ENCODE data around the gene TPRX2. TPM values are rescaled to one million over a fixed set of nuclear protein-coding genes. Genes with fewer than 3 reads are reported as not detected.
"Not testable (repeated sequence)": the region's sequence is repeated elsewhere in the genome, so short reads cannot be mapped to it uniquely, and the experiment has no call there.

TPRX2 gene
- total RNA-seq, 1 experiment from 2014 or later, result not detected

DNA sequence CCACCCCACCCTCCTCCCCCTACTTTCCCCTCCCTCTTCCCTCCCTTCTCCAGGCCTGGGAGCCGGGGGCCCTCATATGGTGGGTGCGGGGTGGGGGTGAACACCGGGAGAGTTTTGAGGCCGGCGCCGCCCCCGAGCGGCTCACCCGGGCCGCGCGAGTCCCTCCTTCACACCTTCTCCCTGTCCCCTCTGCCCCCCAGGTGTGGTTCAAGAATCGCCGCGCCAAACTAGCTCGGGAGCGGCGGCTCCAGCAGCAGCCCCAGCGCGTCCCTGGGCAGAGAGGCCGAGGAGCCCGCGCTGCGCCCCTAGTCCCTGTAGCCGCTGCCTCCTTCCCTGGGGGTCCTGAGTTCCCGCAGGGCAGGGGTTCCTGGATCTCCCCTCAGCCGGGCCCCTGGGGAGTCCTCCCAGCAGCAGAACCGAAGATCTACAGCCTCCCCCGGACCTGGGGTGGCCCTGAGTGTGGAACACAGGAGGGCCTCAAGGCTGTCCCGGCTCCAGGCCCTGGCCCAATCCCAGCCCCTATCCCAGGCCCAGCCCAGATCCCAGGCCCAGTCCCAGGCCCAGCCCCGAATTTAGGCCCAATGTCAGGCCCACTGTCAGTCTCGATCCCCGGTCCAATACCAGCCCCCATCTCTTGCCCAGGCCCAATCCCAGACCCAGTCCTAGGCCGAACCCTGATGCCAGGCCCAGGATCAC, 1.7 kb downstream of the TPRX2 start:
- no peak for DNase-seq (ENCODE audit: low read depth)

DNA sequence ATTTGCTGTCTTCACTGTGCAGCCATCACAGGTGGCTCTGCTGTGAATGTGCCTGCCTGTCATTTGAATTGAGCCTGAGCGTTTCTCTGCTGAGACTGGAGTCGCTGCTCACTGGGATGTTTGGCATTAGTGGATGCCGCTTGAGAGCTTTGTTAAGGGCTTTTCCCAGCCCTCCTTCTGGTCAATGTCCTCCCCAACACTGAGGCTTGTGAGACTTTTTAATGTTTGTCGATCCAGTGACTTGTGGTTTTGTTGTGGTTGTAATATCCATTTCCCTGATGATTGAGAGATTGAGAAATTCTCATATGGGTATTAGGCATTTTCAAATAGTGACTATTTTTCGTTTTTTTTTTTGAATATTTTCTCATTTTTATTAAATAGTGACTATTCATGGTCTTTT, 2.6 kb downstream of the TPRX2 start:
- no peak for DNase-seq (ENCODE audit: low read depth)

DNA sequence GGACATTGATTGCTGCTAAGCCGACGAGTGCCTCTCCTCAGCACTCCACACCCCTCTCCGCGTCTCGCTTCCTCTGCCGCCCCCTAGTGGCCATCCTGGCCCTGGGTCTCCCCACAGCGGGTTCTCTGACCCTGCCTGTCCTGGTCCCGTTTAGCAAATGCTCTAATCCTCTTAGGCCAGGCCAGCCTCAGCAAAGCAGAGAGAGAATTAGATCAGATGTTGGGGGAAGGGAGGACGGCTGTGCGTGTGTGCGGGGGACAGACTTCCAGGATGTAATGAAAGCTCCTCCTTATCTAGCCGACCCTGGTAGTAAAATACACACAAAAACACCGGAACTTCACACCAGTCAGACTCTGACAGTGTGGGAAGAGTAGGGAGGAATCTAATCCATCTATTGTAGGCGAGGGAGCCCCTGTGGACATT, 4.5 kb downstream of the TPRX2 start:
- peak; percentile 66 for DNase-seq (ENCODE audit: low read depth)

DNA sequence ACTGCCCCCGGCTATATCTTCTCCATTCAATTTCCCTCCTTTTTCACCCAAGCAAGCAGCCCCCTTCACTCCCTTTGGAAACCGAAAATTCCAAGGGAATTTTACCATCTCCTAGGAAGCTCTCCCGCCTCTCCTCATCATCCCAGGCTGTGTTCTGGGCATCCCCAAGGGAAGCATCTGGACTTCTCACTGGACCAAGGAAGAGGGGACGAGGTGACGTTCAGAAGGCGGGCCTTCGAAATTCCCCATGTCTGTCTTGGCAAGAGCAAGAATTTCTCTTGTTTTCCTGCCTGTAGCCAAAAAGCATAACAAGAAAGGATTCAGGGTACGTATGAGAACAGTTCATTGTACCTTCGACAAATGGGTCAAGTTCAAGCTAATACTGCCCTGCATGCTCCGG, 6.1 kb downstream of the TPRX2 start:
- DNase-seq (ENCODE audit: low read depth), result no peak

DNA sequence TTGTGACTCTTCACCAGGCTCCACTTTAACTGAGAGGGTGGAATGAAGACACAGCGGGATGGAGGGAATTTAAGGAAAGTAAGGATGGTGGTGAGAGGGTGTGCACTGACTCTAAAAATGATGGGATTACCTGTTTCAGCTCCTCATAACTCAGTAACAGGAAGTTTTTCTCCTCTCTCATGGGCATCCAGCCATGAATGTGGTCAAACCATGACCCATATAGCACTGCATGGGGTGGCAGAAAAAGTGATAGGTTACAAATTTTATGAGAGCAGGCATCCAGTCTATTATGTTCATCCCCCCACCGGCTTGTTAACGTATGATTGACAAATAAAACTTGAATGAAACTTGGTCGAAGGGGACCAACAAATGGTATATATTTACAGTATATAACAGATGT, 19.9 kb downstream of the TPRX2 start:
- DNase-seq (ENCODE audit: low read depth), result no peak

DNA sequence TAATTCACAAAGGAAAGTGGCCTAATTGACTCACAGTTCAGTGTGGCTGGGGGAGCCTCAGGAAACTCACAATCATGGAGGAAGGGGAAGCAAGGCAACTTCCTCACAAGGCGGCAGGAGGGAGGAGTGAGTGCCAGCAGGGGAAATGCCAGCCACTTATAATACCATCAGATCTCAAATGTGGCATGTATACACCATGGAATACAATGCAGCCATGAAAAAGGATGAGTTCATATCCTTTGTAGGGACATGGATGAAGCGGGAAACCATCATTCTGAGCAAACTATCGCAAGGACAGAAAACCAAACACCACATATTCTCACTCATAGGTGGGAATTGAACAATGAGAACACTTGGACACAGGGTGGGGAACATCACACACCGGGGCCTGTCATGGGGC, 20.4 kb downstream of the TPRX2 start:
- DNase-seq (ENCODE audit: low read depth), result not testable (repeated sequence)

DNA sequence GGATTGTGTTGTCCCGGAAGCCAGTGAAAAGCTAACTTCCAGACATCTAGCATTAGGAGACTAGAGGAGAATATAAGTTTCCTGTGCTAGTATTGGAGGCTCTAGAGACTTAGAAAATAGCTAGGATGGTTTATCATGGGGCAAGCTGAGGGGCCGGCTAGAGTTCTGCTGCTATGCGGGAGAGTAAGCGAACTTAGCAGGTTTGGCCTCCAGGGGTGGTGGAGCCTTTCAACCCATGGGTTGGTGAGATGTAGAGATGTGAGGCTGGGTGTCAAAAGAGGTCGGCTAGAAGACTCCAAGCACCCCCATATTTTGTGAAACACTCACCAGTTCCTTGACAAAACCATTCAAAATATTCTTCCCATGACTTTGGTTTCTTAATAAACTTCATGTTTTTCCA, 22.7 kb downstream of the TPRX2 start:
- DNase-seq (ENCODE audit: low read depth), result no peak

DNA sequence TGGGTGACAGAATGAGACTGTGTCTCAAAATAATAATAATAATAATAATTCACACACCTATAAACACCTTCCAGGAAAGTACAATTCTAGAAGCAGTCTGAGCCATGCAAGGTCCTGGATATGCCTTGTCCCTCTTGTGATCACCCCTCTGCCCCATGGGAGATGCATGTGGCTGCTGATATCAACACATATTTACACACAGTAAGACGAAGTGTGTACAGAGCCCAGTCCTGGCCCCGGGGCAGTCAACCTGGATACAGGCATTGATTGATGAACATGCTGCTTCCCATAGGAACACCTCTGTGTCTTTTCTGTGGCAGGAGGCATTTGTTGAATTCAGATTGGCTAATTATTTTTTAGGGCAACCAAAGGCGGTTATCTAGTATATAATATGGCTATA, 23.9 kb downstream of the TPRX2 start:
- DNase-seq (ENCODE audit: low read depth), result no peak

DNA sequence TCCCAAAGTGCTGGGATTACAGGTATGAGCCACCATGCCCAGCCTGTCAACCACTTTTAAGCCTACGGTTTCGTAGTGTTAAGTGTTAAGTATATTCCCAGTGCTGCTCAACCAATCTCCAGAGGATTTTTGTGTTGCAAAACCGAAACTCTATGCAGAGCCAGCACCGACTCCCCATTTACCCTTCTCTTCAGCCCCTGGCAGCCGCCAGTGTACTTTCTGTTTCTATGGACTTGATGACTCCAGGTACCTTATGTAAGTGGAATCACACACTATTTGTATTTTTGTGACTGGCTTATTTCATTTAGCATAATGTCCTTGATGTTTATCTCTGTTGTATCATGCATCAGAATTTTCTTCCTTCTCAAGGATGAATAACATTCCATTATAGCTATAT, 26.0 kb downstream of the TPRX2 start:
- DNase-seq (ENCODE audit: low read depth), result no peak

DNA sequence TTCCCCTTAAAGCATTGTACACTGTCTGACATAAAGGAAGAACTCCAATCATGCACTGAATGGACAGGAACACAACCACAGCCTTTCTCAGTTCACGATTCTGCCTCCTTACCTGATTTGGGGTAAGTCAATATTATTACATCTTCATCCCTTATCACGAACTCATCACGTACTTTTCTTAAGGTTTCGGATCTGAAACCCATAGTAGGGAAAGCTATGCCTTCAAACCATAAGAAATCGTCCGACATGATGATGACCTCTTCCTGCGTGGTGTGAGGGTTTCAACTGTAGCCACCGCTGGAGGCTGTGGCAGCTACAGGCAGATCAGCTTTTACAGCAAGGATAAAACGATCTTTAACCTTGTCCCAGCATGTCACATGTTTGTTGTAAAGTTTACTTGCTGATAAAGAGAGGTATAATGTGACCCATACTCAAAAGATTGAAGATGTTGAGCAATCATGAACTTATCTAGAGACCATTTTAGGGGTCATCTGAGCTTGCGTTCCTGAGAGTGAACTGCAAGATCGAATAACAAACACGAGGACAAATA, 27.1 kb downstream of the TPRX2 start, which contains the start of gene SULT2A1:
Gene SULT2A1, minus strand, starts transcription at position 306 of the 550 bp plus-strand sequence. Its CDS starts 58 bp downstream, at position 248.
- DNase-seq (ENCODE audit: low read depth), result no peak

DNA sequence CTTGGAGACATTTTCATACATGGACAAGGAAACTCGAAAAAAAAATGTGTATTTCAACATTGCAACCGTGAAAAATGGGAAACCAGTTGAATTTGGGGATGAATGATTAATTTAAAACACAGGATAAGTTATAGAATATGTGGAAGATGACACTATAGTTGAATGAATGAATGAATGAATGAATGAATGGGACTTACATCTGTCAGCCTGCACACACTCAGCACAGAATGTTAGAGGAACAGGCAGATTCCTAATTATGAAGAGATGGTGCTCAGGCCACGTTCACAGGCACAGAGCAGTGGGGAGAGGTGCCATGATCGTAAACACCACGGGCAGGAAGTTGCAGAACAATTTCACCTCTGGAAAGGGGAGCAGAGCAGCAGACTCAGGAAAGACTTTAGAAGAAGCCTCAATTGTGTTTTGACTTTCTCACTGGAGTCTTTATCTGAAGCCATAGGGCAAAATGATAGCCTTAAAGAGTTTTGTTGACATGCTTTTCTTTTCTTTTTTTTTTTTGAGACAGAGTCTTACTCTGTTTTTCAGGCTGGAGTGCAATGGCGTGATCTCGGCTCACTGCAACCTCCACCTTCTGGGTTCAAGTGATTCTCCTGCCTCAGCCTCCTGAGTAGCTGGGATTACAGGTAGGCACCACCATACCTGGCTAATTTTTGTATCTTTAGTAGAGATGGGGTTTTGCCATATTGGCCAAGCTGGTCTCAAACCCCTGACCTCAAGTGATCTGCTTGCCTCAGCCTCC, 32.0 kb downstream of the TPRX2 start:
- no peak for DNase-seq (ENCODE audit: low read depth)

DNA sequence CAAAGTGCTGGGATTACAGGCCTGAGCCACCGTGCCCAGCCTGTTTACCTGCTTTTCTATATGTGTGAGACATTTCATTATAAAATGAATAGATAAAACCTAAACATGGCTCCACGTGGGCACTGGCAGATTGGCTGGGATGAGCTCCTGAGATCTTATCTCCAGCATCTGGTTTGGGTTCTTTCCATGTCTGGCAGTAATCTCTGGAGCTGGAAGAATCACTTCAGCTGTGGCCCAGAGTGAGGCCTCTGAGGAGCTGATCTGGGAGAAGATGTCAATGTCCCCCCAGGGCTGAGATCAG, 32.5 kb downstream of the TPRX2 start:
- no peak for DNase-seq (ENCODE audit: low read depth)

DNA sequence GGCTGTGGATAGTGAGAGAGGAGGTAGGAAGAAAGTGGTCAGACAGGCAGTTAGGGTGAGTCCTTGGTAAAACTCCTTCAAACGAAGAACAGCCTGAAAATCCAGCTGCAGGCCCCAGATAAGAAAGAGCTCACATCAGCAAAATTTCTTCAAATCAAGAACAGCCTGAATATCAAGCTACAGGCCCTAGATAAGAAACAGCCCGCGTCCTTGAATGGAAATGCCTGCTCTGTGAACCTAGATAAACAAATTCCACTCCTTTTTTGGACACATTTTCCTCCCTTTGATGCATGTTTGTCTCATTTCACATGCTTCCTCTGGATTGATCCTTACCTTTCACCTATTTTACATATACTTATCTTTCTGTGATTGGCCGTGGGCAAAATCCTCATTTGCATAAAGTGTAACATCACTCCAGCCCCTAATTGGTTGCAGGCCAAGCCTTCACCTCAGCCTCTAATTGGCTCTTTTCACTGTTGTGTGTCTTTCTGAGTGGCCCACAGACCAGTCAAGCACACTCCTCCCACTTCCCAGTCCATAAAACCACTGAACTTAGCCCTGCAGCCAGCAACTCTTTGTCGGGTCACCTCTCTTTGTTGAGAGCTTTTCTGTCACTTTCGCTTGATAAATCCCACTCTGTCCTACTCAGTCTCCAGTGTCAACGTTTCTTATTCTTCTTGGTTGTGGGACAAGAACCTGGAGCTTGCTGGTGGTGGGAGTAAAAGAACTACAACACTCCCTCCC, 33.1 kb downstream of the TPRX2 start:
- DNase-seq (ENCODE audit: low read depth), result no peak

DNA sequence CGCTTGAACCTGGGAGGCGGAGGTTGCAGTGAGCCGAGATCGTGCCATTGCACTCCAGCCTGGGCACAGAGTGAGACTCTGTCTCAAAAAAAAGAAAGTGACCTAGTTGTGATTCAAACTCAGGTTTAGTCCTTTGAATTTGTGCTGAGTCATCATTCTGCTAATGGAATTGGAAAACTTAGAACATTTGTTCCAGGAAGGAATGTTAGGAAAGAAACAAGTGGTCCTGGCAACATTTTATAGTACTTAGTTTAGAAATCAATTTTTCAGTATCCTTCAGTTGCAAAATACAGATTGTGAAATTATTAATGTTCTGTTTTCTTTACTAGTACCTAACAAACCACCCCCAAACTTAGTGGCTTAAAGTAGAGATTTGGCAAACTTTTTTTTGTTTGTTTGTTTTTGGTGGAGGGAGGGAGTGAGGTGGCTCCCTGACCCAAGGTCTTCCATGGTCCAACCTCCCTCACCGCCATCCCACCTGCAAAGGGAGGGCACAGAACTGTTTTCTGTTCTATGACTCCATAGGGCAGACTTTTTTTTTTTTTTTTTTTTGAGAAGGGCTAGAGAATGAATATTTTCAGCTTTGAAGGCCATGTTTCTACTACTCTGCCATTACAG, 36.2 kb downstream of the TPRX2 start:
- DNase-seq (ENCODE audit: low read depth), result no peak

DNA sequence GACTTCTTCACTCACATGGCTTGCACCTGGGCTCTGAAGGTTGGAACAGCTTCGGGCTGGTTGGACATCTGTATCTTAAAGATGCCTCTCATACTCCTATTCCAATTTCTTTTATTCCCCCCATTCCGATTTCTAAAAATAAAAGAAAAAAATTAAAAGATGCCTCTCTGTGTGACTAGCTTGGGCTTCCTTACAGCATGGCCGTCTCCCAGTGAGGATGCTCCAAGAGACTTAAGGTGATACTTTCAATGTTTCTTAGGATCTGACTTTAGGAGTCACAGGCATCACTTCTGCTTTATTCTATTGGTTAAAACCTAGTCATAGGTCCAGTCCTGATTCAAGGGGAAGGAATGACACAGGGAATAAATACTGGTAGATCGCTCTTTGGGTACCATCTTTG, 37.0 kb downstream of the TPRX2 start:
- no peak for DNase-seq (ENCODE audit: low read depth)

DNA sequence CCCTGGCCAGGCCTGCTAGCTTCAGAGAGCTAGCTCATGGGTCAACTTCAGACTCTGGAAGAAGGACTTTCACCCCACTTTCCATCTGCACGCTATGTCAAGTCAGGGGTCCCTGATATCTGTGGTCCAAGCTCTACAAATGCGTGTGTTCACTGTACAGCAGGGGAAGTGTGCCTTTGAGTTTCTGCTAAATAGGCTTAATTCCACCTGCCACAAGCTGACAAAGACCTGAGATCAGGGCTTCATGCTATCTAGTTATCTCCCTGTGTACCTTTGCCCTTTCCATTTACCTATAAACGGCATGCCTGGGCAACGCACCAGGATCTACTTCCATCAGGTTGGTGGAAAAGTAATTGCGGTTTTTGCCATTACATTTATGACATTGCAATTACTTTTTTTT, 37.7 kb downstream of the TPRX2 start:
- no peak for DNase-seq (ENCODE audit: low read depth)

DNA sequence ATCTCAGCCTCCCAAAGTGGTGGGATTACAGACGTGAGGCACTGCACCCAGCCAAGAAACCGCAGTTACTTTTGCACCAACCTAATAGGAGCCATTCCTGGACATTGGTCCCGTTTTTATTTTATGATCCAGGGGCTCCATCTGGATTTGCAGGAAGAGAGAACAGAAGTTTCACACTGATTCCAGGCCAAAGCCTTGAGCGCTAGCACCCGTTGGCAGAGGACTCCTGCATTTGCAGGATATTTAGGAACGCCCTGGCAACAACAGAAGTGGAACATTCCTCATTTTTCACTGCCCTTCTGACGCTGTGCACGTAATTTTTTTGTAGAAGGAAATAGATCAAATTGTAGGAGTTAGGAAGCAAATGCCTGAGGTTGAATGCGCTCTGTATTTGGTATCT, 38.8 kb downstream of the TPRX2 start:
- DNase-seq (ENCODE audit: low read depth), result no peak

DNA sequence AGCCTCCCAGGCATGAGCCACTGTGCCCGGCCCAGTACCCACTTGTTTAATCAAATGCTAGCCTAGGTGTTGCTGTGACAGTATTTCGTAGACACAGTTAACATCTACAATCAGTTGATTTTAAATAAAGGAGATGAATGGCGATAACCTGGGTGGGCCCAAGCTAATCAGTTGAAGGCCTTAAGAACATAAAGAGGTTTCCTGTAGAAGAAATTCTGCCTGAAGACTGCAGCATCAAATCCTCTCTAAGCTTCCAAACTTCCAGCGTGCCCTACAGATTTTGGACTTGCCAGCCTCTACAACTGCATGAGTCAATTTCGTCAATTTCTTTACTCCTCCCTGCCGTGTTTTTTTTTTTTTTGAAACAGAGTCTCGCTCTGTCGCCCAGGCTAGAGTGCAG, 40.3 kb downstream of the TPRX2 start:
- DNase-seq (ENCODE audit: low read depth), result no peak

DNA sequence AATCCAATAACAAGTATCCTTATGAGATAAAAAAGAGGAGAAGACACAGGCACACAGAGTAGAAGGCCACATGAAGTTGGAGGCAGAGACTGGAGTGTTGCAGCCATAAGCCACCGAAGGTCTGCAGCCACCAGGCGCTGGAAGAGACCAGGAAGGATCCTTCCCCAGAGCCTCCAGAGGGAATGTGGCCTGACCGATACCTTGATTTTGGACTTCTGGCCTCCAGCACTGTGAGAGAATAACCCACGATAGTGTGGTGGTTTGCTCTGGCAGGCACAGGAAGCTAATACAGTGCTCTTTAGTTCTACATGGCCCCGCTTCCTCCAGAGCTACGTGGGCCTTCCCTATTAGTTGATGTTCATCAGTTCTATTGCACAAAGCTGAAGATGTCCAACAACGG, 42.3 kb downstream of the TPRX2 start:
- DNase-seq (ENCODE audit: low read depth), result no peak

DNA sequence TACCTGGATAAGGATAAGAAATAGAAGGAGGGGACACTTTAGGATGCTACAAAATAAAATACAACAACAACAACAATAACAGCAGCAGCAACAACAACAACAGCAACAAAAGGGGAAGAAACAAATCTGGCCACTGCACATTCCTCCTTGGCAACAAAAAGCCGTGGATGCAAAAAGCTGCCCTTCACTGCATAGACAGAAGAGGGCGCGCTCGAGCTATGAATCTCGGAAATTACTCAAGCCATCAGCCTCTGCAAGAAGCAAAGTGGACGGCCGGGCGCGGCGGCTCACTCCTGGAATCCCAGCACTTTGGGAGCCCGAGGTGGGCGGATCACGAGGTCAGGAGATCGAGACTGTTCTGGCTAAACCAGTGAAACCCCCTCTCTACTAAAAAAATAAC, 50.3 kb downstream of the TPRX2 start:
- not testable (repeated sequence) for DNase-seq (ENCODE audit: low read depth)

DNA sequence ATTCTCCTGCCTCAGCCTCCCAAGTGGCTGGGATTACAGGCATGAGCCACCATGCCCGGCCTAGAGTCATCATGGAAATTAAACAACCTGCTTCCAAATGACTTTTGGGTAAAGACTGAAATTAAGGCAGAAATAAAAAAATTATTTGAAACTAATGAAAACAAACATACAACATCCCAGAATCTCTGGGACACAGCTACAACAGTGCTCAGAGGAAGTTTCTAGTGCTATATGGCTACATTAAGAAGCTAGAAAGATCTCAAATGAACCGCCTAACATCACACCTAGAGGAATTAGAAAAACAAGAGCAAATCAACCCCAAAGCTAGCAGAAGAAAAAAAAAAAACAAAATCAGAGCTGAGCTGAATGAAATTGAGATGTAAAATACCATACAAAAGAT, 51.2 kb downstream of the TPRX2 start:
- DNase-seq (ENCODE audit: low read depth), result not testable (repeated sequence)

All from HT1080 (cell line).